SK-N-SH (cell line): ENCODE measurements around the gene WFDC6. TPM values are rescaled to one million over a fixed set of nuclear protein-coding genes. Genes with fewer than 3 reads are reported as not detected.

ENCODE experiments used
- CTCF ChIA-PET: fragments of 300-600, 350-600 bp; formaldehyde crosslinking; extraction: SDS; loops from one replicate; lab custom pipeline; 2021; lab: Yijun Ruan, JAX
- POLR2A ChIA-PET: fragments of 350-600 bp; sonication (Branson Sonifier 250); formaldehyde crosslinking; extraction: SDS; loops from one replicate; lab custom pipeline; 2020; ENCODE audit warnings: antibody characterized with exemption, inconsistent platforms; lab: Yijun Ruan, JAX
- DNase-seq: peaks from one replicate; pipeline ENCODE4 v3.0.0; 2012
- H2AFZ ChIP-seq: fragments of 200-600 bp; sonication (generic); 2 replicates; pipeline ENCODE4 v1.8.1; 2016; ENCODE audit warnings: antibody characterized with exemption, mild to moderate bottlenecking, low read depth
- H3F3A ChIP-seq: fragments of 200-600 bp; sonication (generic); replicated peaks from 2 replicates; pipeline ENCODE3; 2016; ENCODE audit warnings: antibody characterized with exemption, mild to moderate bottlenecking; ENCODE audit not compliant: insufficient read depth
- H3K27ac ChIP-seq, 2 experiments: fragments of 200-500 bp in 1 of 2; fragments of 200-600 bp in 1 of 2; sonication (Bioruptor generic) in 1 of 2; sonication (generic), shearing (Covaris generic) in 1 of 2; 2 replicates each; pipeline versions ENCODE4 v1.5.1 to v1.6.1; 2014 to 2016; ENCODE audit warnings: low read depth in 2 of 2, inconsistent platforms in 1 of 2, low read length in 1 of 2, mild to moderate bottlenecking in 1 of 2, mixed read lengths in 1 of 2
- H3K27me3 ChIP-seq: fragments of 200-600 bp; sonication (generic), shearing (Covaris generic); 2 replicates; pipeline ENCODE4 v1.6.1; 2016; ENCODE audit warnings: mixed run types; ENCODE audit not compliant: insufficient read depth
- H3K36me3 ChIP-seq, 2 experiments: fragments of 200-500 bp in 1 of 2; fragments of 200-600 bp in 1 of 2; sonication (Bioruptor generic) in 1 of 2; sonication (generic) in 1 of 2; replicated peaks in 1 of 2; 2 replicates each; pipeline versions ENCODE3 to v1.5.1; 2014 to 2016; ENCODE audit warnings: low read length in 1 of 2, mild to moderate bottlenecking in 1 of 2; ENCODE audit not compliant: insufficient read depth in 2 of 2, control insufficient read depth in 1 of 2
- H3K4me1 ChIP-seq, 2 experiments: fragments of 200-500 bp in 1 of 2; fragments of 200-600 bp in 1 of 2; sonication (Bioruptor generic) in 1 of 2; sonication (generic), shearing (Covaris generic) in 1 of 2; 2 replicates each; pipeline versions ENCODE4 v1.5.1 to v1.6.1; 2014 to 2016; ENCODE audit warnings: low read depth in 1 of 2, low read length in 1 of 2, mixed run types in 1 of 2; ENCODE audit not compliant: insufficient read depth in 2 of 2, control insufficient read depth in 1 of 2
- H3K4me2 ChIP-seq: fragments of 200-600 bp; sonication (generic), shearing (Covaris generic); 2 replicates; pipeline ENCODE4 v1.6.1; 2017; ENCODE audit warnings: mixed run types
- H3K4me3 ChIP-seq, 2 experiments: fragments of 200-500 bp in 1 of 2; fragments of 200-600 bp in 1 of 2; sonication (Bioruptor generic) in 1 of 2; sonication (generic), shearing (Covaris generic) in 1 of 2; 2 replicates each; pipeline versions ENCODE4 v1.5.1 to v1.8.1; 2014 to 2016; ENCODE audit warnings: low read depth in 2 of 2, inconsistent platforms in 1 of 2, low read length in 1 of 2, mild to moderate bottlenecking in 1 of 2, mixed read lengths in 1 of 2, moderate library complexity in 1 of 2
- H3K79me2 ChIP-seq: fragments of 200-600 bp; sonication (generic); 2 replicates; pipeline ENCODE4 v1.8.1; 2017; ENCODE audit warnings: mild to moderate bottlenecking; ENCODE audit not compliant: insufficient read depth
- H3K9ac ChIP-seq: fragments of 200-600 bp; sonication (generic); 2 replicates; pipeline ENCODE4 v1.6.1; 2017; ENCODE audit warnings: mixed run types
- H3K9me2 ChIP-seq: fragments of 200-600 bp; sonication (generic); 2 replicates; pipeline ENCODE4 v1.6.1; 2017; ENCODE audit warnings: mixed run types
- H3K9me3 ChIP-seq: fragments of 200-600 bp; sonication (generic); 2 replicates; pipeline ENCODE4 v1.6.1; 2017; ENCODE audit warnings: mixed run types, mild to moderate bottlenecking, moderate library complexity
- H4K20me1 ChIP-seq: fragments of 200-600 bp; sonication (generic); 2 replicates; pipeline ENCODE4 v1.6.1; 2017; ENCODE audit warnings: mild to moderate bottlenecking, mixed run types; ENCODE audit not compliant: insufficient read depth
- EP300 ChIP-seq, 2 experiments: IDR thresholded peaks; 2 replicates each; pipeline versions ENCODE4 v1.4.0 to v1.6.1; 2012; ENCODE audit warnings: borderline replicate concordance in 1 of 2, low read depth in 1 of 2, low read length in 1 of 2
- FOXM1 ChIP-seq: IDR thresholded peaks from 2 replicates; pipeline ENCODE4 v1.4.0; 2012; ENCODE audit warnings: low read depth, mild to moderate bottlenecking
- GABPA ChIP-seq: IDR thresholded peaks from 2 replicates; pipeline ENCODE4 v1.4.0; 2012; ENCODE audit warnings: low read depth, mild to moderate bottlenecking
- JUND ChIP-seq: IDR thresholded peaks from 2 replicates; pipeline ENCODE4 v1.4.0; 2012
- MEF2A ChIP-seq: IDR thresholded peaks from 2 replicates; pipeline ENCODE4 v1.4.0; 2012; ENCODE audit warnings: low read depth, borderline replicate concordance
- MXI1 ChIP-seq: IDR thresholded peaks from 2 replicates; pipeline ENCODE4 v1.6.1; 2012; ENCODE audit warnings: mild to moderate bottlenecking, low read depth, low read length, improper control_type of control experiment
- POLR2AphosphoS5 ChIP-seq: IDR thresholded peaks from 2 replicates; pipeline ENCODE4 v1.6.1; 2012; ENCODE audit warnings: low read depth, low read length
- RAD21 ChIP-seq: IDR thresholded peaks from 2 replicates; pipeline ENCODE4 v1.6.1; 2012; ENCODE audit warnings: mild to moderate bottlenecking, low read length
- RCOR1 ChIP-seq: fragments of 150-350 bp; IDR thresholded peaks from 2 replicates; pipeline ENCODE4 v1.6.1; 2017; ENCODE audit warnings: antibody characterized with exemption, low read length
- SIN3A ChIP-seq: IDR thresholded peaks from 2 replicates; pipeline ENCODE4 v1.6.1; 2012; ENCODE audit warnings: low read depth, mild to moderate bottlenecking, low read length, moderate library complexity, borderline replicate concordance
- SMC3 ChIP-seq: IDR thresholded peaks from 2 replicates; pipeline ENCODE4 v1.6.1; 2012; ENCODE audit warnings: low read depth, low read length, improper control_type of control experiment
- TAF1 ChIP-seq: IDR thresholded peaks from 2 replicates; pipeline ENCODE4 v1.6.1; 2012; ENCODE audit warnings: low read depth, mild to moderate bottlenecking, low read length, moderate library complexity, borderline replicate concordance
- TEAD4 ChIP-seq: IDR thresholded peaks from 2 replicates; pipeline ENCODE4 v1.4.0; 2012; ENCODE audit warnings: mild to moderate bottlenecking, borderline replicate concordance; ENCODE audit not compliant: insufficient read depth
- WGBS: methylation state at CpG from one replicate; pipeline ENCODE4 v1.1.6; 2017; ENCODE audit warnings: low lambda C conversion rate; 5-methylcytosine and 5-hydroxymethylcytosine counted together
- polyA plus RNA-seq, 3 experiments: library from polyadenylated mRNA; depleted of rRNA; stranded (reverse); fragments of >200 nt; gene quantifications; 2 replicates each; pipeline ENCODE4 v1.2.3, GENCODE V29; 2012
- TF ChIP-seq, protein P1 (sequence below): IDR thresholded peaks from 2 replicates; pipeline ENCODE4 v1.6.1; 2012; ENCODE audit warnings: mild to moderate bottlenecking, low read depth, low read length, moderate library complexity
- TF ChIP-seq, protein P2 (sequence below): IDR thresholded peaks from 2 replicates; pipeline ENCODE4 v1.4.0; 2012; ENCODE audit warnings: low read depth, borderline replicate concordance
- TF ChIP-seq, protein P3 (sequence below): fragments of 150-350 bp; IDR thresholded peaks from 2 replicates; pipeline ENCODE4 v1.6.1; 2016; ENCODE audit warnings: mild to moderate bottlenecking, low read depth, low read length

Gene WFDC6
- polyA plus RNA-seq, 1 of the 3 experiments (the other 2 are of a cell fraction): not detected

DNA sequence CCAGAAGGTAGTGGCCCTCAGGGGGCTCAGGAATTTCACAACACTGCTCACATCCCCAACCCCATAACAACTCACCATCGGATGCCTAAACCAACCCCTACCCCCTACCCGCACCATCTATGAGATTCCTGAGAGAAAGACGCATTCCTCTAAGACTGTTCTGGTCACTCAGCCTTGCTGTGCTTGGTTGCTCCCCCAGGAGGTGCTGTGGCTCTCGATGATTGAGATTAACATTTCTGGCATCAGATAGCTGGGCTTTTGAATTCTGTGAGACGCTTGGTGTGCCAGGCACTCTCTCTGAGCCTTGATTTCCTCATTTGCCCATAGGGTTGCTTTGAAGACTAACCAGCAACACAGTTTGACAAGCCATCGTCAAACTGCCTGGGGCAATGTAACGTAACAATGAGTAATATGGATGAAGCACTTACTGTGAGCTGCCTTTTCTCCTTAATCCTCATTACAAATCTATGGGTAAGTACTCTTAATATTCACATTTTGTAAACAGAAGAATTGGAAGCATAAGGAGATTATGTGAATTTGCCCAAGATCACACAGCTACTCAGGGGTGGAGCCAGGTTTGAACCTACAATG is 978 bp downstream of the WFDC6 start:
- Histone ChIP-seq H3K36me3 (no peaks in the 10 kb centered on the region), H3K4me2 (no peak overlapping the region), H4K20me1 (no peaks in the 10 kb centered on the region), H3K9me2 (no peaks in the 10 kb centered on the region), H3K27ac (no peak overlapping the region), H3K79me2 (no peaks in the 10 kb centered on the region), H3K9ac (no peak overlapping the region), H3K4me1 (no peaks in the 10 kb centered on the region)
- CTCF ChIA-PET: interaction anchor here (0.8 to 1.2 kb wide), 2 partner anchors 36 to 176 kb away, joined by 3 to 4 read pairs; partner anchors contain the start of gene SYS1
- TF ChIP-seq GABPA: no peak
- TF ChIP-seq SIN3A: no peak
- TF ChIP-seq, all 33 proteins: peak for 0
- Histone ChIP-seq H3K4me3 (no peak overlapping the region), H3K27me3 (peaks cover 24% of the 10 kb centered on the region), H3F3A (no peaks in the 10 kb centered on the region), H2AFZ (no peak overlapping the region), H3K9me3 (no peaks in the 10 kb centered on the region)
- POLR2A ChIA-PET: no interaction called here
- 4% methylated on average over 7 of the region's 7 CpGs for WGBS
- no peak for DNase-seq

DNA sequence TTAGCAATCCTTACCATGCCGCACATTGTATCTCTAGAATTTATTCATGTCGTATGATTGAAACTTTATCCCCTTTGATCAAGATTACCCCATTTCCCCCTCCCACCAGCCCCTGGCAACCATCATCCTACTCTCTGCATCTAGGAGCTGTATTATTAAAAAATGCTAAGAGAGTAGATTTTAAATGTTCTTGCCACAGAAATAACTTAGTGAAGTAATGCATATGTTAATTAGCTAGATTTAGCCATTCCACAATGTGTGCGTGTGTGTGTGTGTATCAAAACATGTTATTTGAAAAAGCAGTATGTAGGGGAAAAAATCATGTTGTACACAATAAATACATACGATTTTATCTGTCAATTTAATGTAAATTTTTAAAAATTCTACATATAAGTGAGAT is 12.0 kb downstream of the WFDC6 start:
- Histone ChIP-seq H3K9me2 (no peaks in the 10 kb centered on the region), H3K9me3 (no peaks in the 10 kb centered on the region), H3K36me3 (no peaks in the 10 kb centered on the region), H3F3A (no peaks in the 10 kb centered on the region), H3K4me1 (no peaks in the 10 kb centered on the region), H2AFZ (no peak overlapping the region), H4K20me1 (no peaks in the 10 kb centered on the region), H3K27me3 (no peaks in the 10 kb centered on the region; the same call in 1 of the 2 replicates), H3K9ac (no peak overlapping the region), H3K4me3 (no peak overlapping the region), H3K4me2 (no peak overlapping the region), H3K27ac (no peak overlapping the region), H3K79me2 (no peaks in the 10 kb centered on the region)
- POLR2A ChIA-PET: no interaction called here
- TF ChIP-seq GABPA (no peak), EP300 (IDR thresholded peaks at IDR 0.05; ENCODE audit: borderline replicate concordance in 1 of 2, low read depth in 1 of 2, low read length in 1 of 2) (no peak), TEAD4 (no peak), JUND (no peak), RCOR1 (no peak), TAF1 (no peak), RAD21 (no peak), FOXM1 (no peak), SMC3 (no peak), SIN3A (no peak), POLR2AphosphoS5 (no peak), MXI1 (no peak), MEF2A (no peak)
- TF ChIP-seq, protein P1, sequence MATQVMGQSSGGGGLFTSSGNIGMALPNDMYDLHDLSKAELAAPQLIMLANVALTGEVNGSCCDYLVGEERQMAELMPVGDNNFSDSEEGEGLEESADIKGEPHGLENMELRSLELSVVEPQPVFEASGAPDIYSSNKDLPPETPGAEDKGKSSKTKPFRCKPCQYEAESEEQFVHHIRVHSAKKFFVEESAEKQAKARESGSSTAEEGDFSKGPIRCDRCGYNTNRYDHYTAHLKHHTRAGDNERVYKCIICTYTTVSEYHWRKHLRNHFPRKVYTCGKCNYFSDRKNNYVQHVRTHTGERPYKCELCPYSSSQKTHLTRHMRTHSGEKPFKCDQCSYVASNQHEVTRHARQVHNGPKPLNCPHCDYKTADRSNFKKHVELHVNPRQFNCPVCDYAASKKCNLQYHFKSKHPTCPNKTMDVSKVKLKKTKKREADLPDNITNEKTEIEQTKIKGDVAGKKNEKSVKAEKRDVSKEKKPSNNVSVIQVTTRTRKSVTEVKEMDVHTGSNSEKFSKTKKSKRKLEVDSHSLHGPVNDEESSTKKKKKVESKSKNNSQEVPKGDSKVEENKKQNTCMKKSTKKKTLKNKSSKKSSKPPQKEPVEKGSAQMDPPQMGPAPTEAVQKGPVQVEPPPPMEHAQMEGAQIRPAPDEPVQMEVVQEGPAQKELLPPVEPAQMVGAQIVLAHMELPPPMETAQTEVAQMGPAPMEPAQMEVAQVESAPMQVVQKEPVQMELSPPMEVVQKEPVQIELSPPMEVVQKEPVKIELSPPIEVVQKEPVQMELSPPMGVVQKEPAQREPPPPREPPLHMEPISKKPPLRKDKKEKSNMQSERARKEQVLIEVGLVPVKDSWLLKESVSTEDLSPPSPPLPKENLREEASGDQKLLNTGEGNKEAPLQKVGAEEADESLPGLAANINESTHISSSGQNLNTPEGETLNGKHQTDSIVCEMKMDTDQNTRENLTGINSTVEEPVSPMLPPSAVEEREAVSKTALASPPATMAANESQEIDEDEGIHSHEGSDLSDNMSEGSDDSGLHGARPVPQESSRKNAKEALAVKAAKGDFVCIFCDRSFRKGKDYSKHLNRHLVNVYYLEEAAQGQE: no peak
- TF ChIP-seq, protein P2, sequence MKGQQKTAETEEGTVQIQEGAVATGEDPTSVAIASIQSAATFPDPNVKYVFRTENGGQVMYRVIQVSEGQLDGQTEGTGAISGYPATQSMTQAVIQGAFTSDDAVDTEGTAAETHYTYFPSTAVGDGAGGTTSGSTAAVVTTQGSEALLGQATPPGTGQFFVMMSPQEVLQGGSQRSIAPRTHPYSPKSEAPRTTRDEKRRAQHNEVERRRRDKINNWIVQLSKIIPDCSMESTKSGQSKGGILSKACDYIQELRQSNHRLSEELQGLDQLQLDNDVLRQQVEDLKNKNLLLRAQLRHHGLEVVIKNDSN: no peak
- TF ChIP-seq, protein P3, sequence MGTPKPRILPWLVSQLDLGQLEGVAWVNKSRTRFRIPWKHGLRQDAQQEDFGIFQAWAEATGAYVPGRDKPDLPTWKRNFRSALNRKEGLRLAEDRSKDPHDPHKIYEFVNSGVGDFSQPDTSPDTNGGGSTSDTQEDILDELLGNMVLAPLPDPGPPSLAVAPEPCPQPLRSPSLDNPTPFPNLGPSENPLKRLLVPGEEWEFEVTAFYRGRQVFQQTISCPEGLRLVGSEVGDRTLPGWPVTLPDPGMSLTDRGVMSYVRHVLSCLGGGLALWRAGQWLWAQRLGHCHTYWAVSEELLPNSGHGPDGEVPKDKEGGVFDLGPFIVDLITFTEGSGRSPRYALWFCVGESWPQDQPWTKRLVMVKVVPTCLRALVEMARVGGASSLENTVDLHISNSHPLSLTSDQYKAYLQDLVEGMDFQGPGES: no peak
- 49% methylated on average over 4 of the region's 4 CpGs for WGBS
- CTCF ChIA-PET: no interaction called here
- no peak for DNase-seq
